Peyer's patch (tissue), 4 donors: ENCODE data around the gene BMP8B.

ENCODE experiments used
- POLR2A ChIP-seq, 2 donors: fragments of 450-650 bp; IDR thresholded peaks; one replicate each; pipeline ENCODE4 v1.5.1; 2017; ENCODE audit warnings: antibody characterized with exemption in 2 of 2, mild to moderate bottlenecking in 2 of 2, moderate library complexity in 2 of 2
- TF ChIP-seq, protein P1 (sequence below), 6 experiments: fragments of 450-650 bp in 4 of 6; fragments of 200-600 bp in 2 of 6; sonication (generic) in 1 of 6; IDR thresholded peaks; one replicate each; pipeline ENCODE4 v1.5.1; 2017 to 2019; ENCODE audit warnings: antibody characterized with exemption in 6 of 6, mild to moderate bottlenecking in 3 of 6, moderate library complexity in 1 of 6

DNA sequence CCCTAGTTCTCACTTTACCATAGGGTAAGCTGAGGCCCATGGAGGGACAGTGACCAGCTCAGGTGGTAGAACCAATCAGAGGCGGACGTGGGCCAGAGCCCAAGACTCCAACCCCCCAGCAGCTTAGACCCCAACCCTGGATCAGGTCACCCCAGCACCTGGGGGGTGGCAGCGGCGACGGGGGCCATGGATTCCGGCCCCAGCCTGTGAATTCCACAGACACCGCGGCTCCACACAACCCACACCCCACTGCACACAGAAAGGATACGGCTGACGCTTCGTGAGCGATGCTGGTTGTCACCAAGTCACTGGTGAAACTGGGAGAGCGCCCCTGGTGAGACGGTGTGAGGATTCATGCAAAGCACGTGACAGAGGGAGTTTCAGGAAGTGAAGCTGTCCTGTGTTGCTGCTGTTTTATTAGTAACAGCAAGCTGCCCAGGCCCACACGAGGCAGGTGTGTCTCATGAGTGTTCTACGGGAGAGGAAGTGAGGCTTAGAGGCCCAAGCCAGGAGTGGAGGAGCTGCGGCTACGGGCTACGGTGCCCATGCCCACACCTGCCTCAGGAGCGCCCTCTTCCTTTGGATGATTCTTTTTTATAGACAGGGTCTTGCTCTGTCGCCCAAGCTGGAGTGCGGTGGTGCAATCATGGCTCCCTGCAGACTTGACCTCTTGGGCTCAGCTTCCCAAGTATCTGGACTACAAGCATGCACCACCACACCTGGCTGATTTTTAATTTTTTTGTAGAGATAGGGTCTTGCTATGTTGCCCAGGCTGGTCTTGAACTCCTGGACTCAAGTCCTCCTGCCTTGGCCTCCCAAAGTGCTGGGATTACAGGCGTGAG, 28.6 kb upstream of the BMP8B start:
- TF ChIP-seq, protein P1, sequence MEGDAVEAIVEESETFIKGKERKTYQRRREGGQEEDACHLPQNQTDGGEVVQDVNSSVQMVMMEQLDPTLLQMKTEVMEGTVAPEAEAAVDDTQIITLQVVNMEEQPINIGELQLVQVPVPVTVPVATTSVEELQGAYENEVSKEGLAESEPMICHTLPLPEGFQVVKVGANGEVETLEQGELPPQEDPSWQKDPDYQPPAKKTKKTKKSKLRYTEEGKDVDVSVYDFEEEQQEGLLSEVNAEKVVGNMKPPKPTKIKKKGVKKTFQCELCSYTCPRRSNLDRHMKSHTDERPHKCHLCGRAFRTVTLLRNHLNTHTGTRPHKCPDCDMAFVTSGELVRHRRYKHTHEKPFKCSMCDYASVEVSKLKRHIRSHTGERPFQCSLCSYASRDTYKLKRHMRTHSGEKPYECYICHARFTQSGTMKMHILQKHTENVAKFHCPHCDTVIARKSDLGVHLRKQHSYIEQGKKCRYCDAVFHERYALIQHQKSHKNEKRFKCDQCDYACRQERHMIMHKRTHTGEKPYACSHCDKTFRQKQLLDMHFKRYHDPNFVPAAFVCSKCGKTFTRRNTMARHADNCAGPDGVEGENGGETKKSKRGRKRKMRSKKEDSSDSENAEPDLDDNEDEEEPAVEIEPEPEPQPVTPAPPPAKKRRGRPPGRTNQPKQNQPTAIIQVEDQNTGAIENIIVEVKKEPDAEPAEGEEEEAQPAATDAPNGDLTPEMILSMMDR (IDR thresholded peaks at IDR 0.05) = peak in 4 of 6 experiments; percentile 6 to 33 (median 26)
- peak in 1 of 2 donors; percentile 79 for TF ChIP-seq POLR2A (IDR thresholded peaks at IDR 0.05)
